Ascending aorta (tissue), 2 donors: ENCODE measurements around the gene ANTXR1. TPM values are rescaled to one million over a fixed set of nuclear protein-coding genes. Genes with fewer than 3 reads are reported as not detected.

Source experiments
- DNase-seq, 2 donors: peaks; one replicate each; pipeline ENCODE4 v3.0.0-alpha.2; 2019; ENCODE audit warnings: low spot score in 2 of 2
- H3K27ac ChIP-seq, 2 donors: fragments of 200-600 bp; sonication (generic); one replicate each; pipeline ENCODE4 v1.5.1; 2016 to 2017; ENCODE audit warnings: mild to moderate bottlenecking in 1 of 2
- H3K27me3 ChIP-seq: fragments of 200-600 bp; sonication (generic); one replicate; pipeline ENCODE4 v1.5.1; 2017
- H3K36me3 ChIP-seq, 2 donors: fragments of 200-600 bp; sonication (generic); one replicate each; pipeline ENCODE4 v1.5.1; 2016
- H3K4me1 ChIP-seq, 2 donors: fragments of 200-600 bp; sonication (generic); one replicate each; pipeline ENCODE4 v1.5.1; 2016 to 2017; ENCODE audit warnings: mild to moderate bottlenecking in 1 of 2
- H3K4me3 ChIP-seq, 2 donors: fragments of 200-600 bp; sonication (generic); one replicate each; pipeline ENCODE4 v1.5.1; 2016 to 2017; ENCODE audit warnings: mild to moderate bottlenecking in 1 of 2
- H3K9me3 ChIP-seq, 2 donors: fragments of 200-600 bp; sonication (generic); one replicate each; pipeline ENCODE4 v1.5.1; 2016
- CTCF ChIP-seq, 3 experiments: fragments of 200-600 bp in 2 of 3; fragments of 450-650 bp in 1 of 3; sonication (generic) in 2 of 3; IDR thresholded peaks; one replicate each; pipeline ENCODE4 v1.5.1; 2016 to 2019; ENCODE audit warnings: antibody characterized with exemption in 3 of 3, mild to moderate bottlenecking in 1 of 3, moderate library complexity in 1 of 3
- intact Hi-C: fragments of 100-400 bp; cut with DNase I; formaldehyde crosslinking; loops from one replicate; pipeline ENCODE4 v1.15.1; 2023
- total RNA-seq: library from RNA; depleted of rRNA; stranded (reverse); fragments of >200 nt; gene quantifications from one replicate; pipeline ENCODE4 v1.1.0, GENCODE V29; 2016

ANTXR1 gene
- total RNA-seq, 1 donor from 2014 or later: 90.3 TPM

DNA sequence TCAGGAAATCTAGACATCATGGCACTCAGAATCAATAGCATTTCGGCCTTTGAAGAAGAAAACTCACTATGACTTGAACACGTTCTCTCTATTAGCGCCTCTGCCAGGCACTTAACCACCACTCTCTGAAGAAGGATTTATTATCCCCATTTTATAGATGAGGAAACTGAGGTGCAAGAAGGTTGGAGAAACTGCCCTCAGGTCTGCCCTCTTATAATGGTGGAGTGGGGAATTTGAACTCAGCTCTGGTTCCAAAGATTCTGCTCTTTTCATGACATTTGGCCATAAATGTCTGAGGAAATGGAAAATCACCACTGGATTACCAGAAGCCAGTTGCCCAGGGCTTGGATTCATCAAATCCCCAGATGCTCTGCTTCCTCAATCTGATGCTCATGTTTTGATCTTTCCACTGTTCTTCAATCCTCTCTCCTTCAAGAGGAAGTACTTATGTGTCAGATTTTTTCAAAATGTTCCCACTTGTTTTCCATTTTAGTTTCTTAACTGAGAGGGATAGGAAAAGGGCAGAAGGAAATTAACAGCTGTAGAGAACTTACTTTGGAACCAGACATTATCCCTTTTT is 68.1 kb downstream of the ANTXR1 start:
- H3K4me1 ChIP-seq: peaks cover 6 to 31% of the 10 kb centered on the region in 2 donors
- no peaks in the 10 kb centered on the region for H3K9me3 ChIP-seq
- intact Hi-C loops: no loop called here
- H3K4me3 ChIP-seq: no peak overlapping the region
- no peak for DNase-seq
- peaks cover 0 to 22% of the 10 kb centered on the region in 2 donors for H3K36me3 ChIP-seq
- TF ChIP-seq CTCF (IDR thresholded peaks at IDR 0.05): no peak
- peak overlapping the region; percentile 22 for H3K27ac ChIP-seq
- no peaks in the 10 kb centered on the region for H3K27me3 ChIP-seq

DNA sequence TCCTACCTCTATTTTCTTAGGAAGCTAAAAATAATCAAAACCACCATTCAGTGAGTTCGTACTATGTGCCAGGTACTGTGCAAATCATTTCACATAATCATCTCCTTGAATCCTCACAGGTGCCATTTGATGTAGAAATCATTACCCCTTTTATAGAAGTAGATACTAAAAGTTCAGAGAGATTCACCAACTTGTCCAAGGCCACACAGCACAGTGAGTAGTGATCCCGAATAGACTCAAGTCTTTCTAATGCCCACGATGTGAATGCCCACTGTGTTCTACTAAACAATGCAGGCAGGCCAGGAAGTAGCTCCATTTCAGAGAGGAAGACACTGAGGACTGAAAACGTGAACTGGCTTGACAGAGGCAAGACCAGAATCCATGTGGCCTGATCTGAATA is 68.8 kb downstream of the ANTXR1 start:
- H3K4me3 ChIP-seq: no peak overlapping the region
- DNase-seq: no peak
- peaks cover 3 to 30% of the 10 kb centered on the region in 2 donors for H3K4me1 ChIP-seq
- H3K27ac ChIP-seq: peak overlapping the region; percentile 63 to 68
- TF ChIP-seq CTCF (IDR thresholded peaks at IDR 0.05): no peak
- H3K36me3 ChIP-seq: peaks cover 0 to 22% of the 10 kb centered on the region in 2 donors
- H3K27me3 ChIP-seq: no peaks in the 10 kb centered on the region
- intact Hi-C loops: no loop called here
- H3K9me3 ChIP-seq: no peaks in the 10 kb centered on the region

DNA sequence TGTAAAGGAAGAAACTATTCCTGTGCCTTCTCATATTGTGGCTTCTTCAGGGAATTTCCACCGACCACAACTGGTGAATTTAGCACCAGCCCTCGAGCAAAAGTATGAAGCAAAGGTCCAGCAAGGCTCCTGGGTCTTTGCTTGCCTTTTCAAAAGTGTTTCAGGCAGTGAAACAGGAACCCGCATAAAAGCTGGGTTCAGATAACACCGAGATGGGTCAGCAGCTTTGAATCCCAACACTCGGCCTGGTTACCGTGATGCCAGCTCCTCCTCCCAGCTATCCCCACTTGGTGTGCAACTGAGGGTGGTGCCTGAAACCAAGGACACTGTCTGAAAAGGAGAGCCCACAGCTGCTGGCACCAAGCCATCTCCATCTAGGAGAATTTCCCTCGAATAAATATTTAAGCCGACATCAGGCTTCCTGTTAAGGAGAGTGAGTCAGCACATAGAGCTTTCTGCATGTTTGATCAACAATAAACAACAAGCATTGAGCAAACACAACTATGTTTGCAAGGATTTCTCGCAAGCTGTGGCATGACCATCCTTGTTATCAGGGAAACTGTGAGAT is 69.5 kb downstream of the ANTXR1 start:
- TF ChIP-seq CTCF (IDR thresholded peaks at IDR 0.05): no peak
- intact Hi-C loops: no loop called here
- no peak overlapping the region for H3K4me3 ChIP-seq
- no peaks in the 10 kb centered on the region for H3K27me3 ChIP-seq
- H3K36me3 ChIP-seq: peaks cover 0 to 18% of the 10 kb centered on the region in 2 donors
- H3K4me1 ChIP-seq: peaks cover 2 to 27% of the 10 kb centered on the region in 2 donors
- peak overlapping the region; percentile 63 to 68 for H3K27ac ChIP-seq
- no peaks in the 10 kb centered on the region for H3K9me3 ChIP-seq
- no peak for DNase-seq

- TF ChIP-seq CTCF (IDR thresholded peaks at IDR 0.05): no peak
- peaks cover 0 to 10% of the 10 kb centered on the region in 2 donors for H3K36me3 ChIP-seq
- H3K27me3 ChIP-seq: no peaks in the 10 kb centered on the region
- peaks cover 4 to 33% of the 10 kb centered on the region in 2 donors for H3K4me1 ChIP-seq
- H3K27ac ChIP-seq: peak overlapping the region; percentile 63 to 68
- peak in 1 of 2 donors; percentile 78 for DNase-seq
- no peak overlapping the region for H3K4me3 ChIP-seq
- intact Hi-C loops: no loop called here
- no peaks in the 10 kb centered on the region for H3K9me3 ChIP-seq
Observed at GRCh38 chr2:69083235-69083748, 70.3 kb downstream of the ANTXR1 start.

DNA sequence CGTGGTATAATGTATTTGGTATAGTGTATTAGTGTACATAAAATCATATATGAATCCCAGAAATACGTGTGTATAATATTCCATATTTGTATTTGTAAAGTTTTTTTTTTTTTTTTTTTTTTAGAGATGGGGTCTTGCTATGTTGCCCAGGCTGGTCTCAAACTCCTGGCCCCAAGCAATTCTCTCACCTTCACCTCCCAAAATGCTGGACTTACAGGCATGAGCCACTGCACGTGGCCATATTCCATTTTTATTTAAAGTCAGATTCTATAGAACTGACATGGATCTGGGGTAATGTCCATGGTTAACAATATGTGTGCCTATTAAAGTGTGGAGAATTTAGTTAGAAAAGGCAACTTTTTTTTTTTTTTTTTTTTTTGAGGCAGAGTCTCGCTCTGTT is 71.5 kb downstream of the ANTXR1 start:
- Histone ChIP-seq H3K4me1 (peaks cover 4 to 40% of the 10 kb centered on the region in 2 donors), H3K27ac (peak overlapping the region in 1 of 2 donors; percentile 63)

More for the DNA sequence above, 71.5 kb downstream of the ANTXR1 start:
- TF ChIP-seq CTCF (IDR thresholded peaks at IDR 0.05): no peak
- H3K9me3 ChIP-seq: no peaks in the 10 kb centered on the region
- H3K4me3 ChIP-seq: no peak overlapping the region
- H3K36me3 ChIP-seq: peaks cover 0 to 6% of the 10 kb centered on the region in 2 donors
- intact Hi-C loops: no loop called here
- H3K27me3 ChIP-seq: no peaks in the 10 kb centered on the region
- DNase-seq: no peak
